Smooth muscle cell (in vitro differentiated cells): ENCODE measurements around the gene SLC16A11. TPM values are rescaled to one million over a fixed set of nuclear protein-coding genes. Genes with fewer than 3 reads are reported as not detected.

Source experiments
- DNase-seq: peaks from one replicate; lab custom pipeline; 2025; ENCODE audit not compliant: unreplicated experiment; lab: John Stamatoyannopoulos, UW
- H2AFZ ChIP-seq: fragments of 200-600 bp; sonication (generic); 2 replicates; pipeline ENCODE4 v1.6.0; 2016; ENCODE audit warnings: antibody characterized with exemption, low read depth, mild to moderate bottlenecking
- H3F3A ChIP-seq: fragments of 200-600 bp; sonication (generic); 2 replicates; pipeline ENCODE4 v1.6.0; 2017; ENCODE audit warnings: antibody characterized with exemption, low read depth
- H3K27ac ChIP-seq: fragments of 200-600 bp; sonication (generic); 2 replicates; pipeline ENCODE4 v1.5.1; 2016; ENCODE audit warnings: low read depth, mild to moderate bottlenecking
- H3K27me3 ChIP-seq: fragments of 200-600 bp; sonication (generic); 2 replicates; pipeline ENCODE4 v1.6.1; 2016; ENCODE audit warnings: low read depth, mild to moderate bottlenecking
- H3K36me3 ChIP-seq: fragments of 200-600 bp; sonication (generic); 2 replicates; pipeline ENCODE4 v1.5.1; 2016; ENCODE audit warnings: low read depth
- H3K4me1 ChIP-seq: fragments of 200-600 bp; sonication (generic); 2 replicates; pipeline ENCODE4 v1.5.1; 2016; ENCODE audit warnings: low read depth
- H3K4me2 ChIP-seq: fragments of 200-600 bp; sonication (generic); 2 replicates; pipeline ENCODE4 v1.6.0; 2016; ENCODE audit warnings: mild to moderate bottlenecking
- H3K4me3 ChIP-seq: fragments of 200-600 bp; sonication (generic); 2 replicates; pipeline ENCODE4 v1.5.1; 2016; ENCODE audit warnings: mild to moderate bottlenecking
- H3K79me2 ChIP-seq: fragments of 200-600 bp; sonication (generic); 2 replicates; pipeline ENCODE4 v1.6.0; 2016; ENCODE audit warnings: low read depth, mild to moderate bottlenecking
- H3K9ac ChIP-seq: fragments of 200-600 bp; sonication (generic); 2 replicates; pipeline ENCODE4 v1.6.0; 2016; ENCODE audit warnings: low read depth
- H3K9me3 ChIP-seq: fragments of 200-600 bp; sonication (generic); replicated peaks from 2 replicates; pipeline ENCODE4 v1.5.1; 2016; ENCODE audit warnings: low read depth
- H4K20me1 ChIP-seq: fragments of 200-600 bp; sonication (generic); 2 replicates; pipeline ENCODE4 v1.6.0; 2016; ENCODE audit warnings: low read depth
- CTCF ChIP-seq: fragments of 200-600 bp; sonication (generic); IDR thresholded peaks from 2 replicates; pipeline ENCODE4 v1.5.1; 2017; ENCODE audit warnings: borderline replicate concordance, mild to moderate bottlenecking, antibody characterized with exemption; ENCODE audit not compliant: insufficient read depth, poor library complexity, severe bottlenecking
- WGBS: methylation state at CpG from one replicate; pipeline ENCODE4 v1.1.7; 2016; ENCODE audit warnings: low lambda C conversion rate; 5-methylcytosine and 5-hydroxymethylcytosine counted together
- polyA plus RNA-seq: library from polyadenylated mRNA; unstranded; fragments of >200 nt; fragmentation: Nextera tagmentation; extraction: Ambion mirVana; gene quantifications from 2 replicates; pipeline ENCODE4 v1.2.1, GENCODE V29; 2016
- total RNA-seq: library from RNA; depleted of rRNA; stranded (reverse); fragments of >200 nt; gene quantifications from 2 replicates; pipeline ENCODE4 v1.2.3, GENCODE V29; 2014

SLC16A11 gene
- total and polyA plus RNA-seq, 2 experiments from 2014 or later: 0.36 to 0.80 TPM

- H3K4me1 ChIP-seq: no peaks in the 10 kb centered on the region
- H3K9ac ChIP-seq: no peak within 1 kb of the TSS
- no peaks in the 10 kb centered on the region for H3K27me3 ChIP-seq
- H3K36me3 ChIP-seq: no peaks in the 10 kb centered on the region
- TF ChIP-seq CTCF: no peak
- no peaks in the 10 kb centered on the region for H3F3A ChIP-seq
- H3K9me3 ChIP-seq: no peaks in the 10 kb centered on the region
- H4K20me1 ChIP-seq: no peaks in the 10 kb centered on the region
- no peak within 1 kb of the TSS for H3K4me3 ChIP-seq
- DNase-seq: no peak
- H2AFZ ChIP-seq: no peak within 1 kb of the TSS
- no peak within 1 kb of the TSS for H3K4me2 ChIP-seq
- no peaks in the 10 kb centered on the region for H3K79me2 ChIP-seq
- 82% methylated on average over 15 of the region's 15 CpGs for WGBS
- no peak within 1 kb of the TSS for H3K27ac ChIP-seq
Measured at GRCh38 chr17:7079581-7080455, 35.9 kb upstream of the SLC16A11 start, which contains the start of gene CLEC10A. Gene CLEC10A, minus strand, starts transcription at chr17:7080251. Its CDS starts 1,439 bp downstream, at chr17:7078812.

GRCh38 chr17:7078711-7079110 lies 34.8 kb upstream of the SLC16A11 start:
- Histone ChIP-seq H4K20me1 (no peaks in the 10 kb centered on the region), H3K4me1 (no peaks in the 10 kb centered on the region)
- 92% methylated on average over 10 of the region's 10 CpGs for WGBS

GRCh38 chr17:7077911-7078546 lies 34.1 kb upstream of the SLC16A11 start:
- no peaks in the 10 kb centered on the region for H3K79me2 ChIP-seq
- TF ChIP-seq CTCF: no peak

More at GRCh38 chr17:7078711-7079110, 34.8 kb upstream of the SLC16A11 start:
- H3K9ac ChIP-seq: no peak overlapping the region
- H3F3A ChIP-seq: no peaks in the 10 kb centered on the region
- no peaks in the 10 kb centered on the region for H3K9me3 ChIP-seq
- no peak for TF ChIP-seq CTCF
- no peaks in the 10 kb centered on the region for H3K36me3 ChIP-seq
- no peaks in the 10 kb centered on the region for H3K27me3 ChIP-seq
- H3K79me2 ChIP-seq: no peaks in the 10 kb centered on the region
- no peak overlapping the region for H3K4me2 ChIP-seq
- no peak overlapping the region for H2AFZ ChIP-seq
- no peak overlapping the region for H3K27ac ChIP-seq
- DNase-seq: no peak
- no peak overlapping the region for H3K4me3 ChIP-seq

More at GRCh38 chr17:7077911-7078546, 34.1 kb upstream of the SLC16A11 start:
- no peaks in the 10 kb centered on the region for H3K27me3 ChIP-seq
- H3K36me3 ChIP-seq: no peaks in the 10 kb centered on the region
- H4K20me1 ChIP-seq: no peaks in the 10 kb centered on the region
- no peak overlapping the region for H2AFZ ChIP-seq
- no peaks in the 10 kb centered on the region for H3F3A ChIP-seq
- no peak overlapping the region for H3K9ac ChIP-seq
- 82% methylated on average over 7 of the region's 7 CpGs for WGBS
- no peak overlapping the region for H3K4me3 ChIP-seq
- DNase-seq: no peak
- no peaks in the 10 kb centered on the region for H3K9me3 ChIP-seq
- H3K4me1 ChIP-seq: no peaks in the 10 kb centered on the region
- no peak overlapping the region for H3K4me2 ChIP-seq
- no peak overlapping the region for H3K27ac ChIP-seq
